RWPE2 (cell line): Measurements from ENCODE around the gene CCDC28A.

Source experiments
- ATAC-seq: fragments of 200-7000 bp; cut with Tn5 transposase; 3 replicates; pipeline ENCODE4 v1.9.1; 2021; ENCODE audit warnings: low read depth
- DNase-seq: peaks from one replicate; pipeline ENCODE4 v3.0.0-alpha.2; 2020; ENCODE audit warnings: low spot score
- H3K27ac ChIP-seq: fragments of 450-650 bp; 2 replicates; pipeline ENCODE4 v1.5.1; 2017; ENCODE audit warnings: mild to moderate bottlenecking; ENCODE audit not compliant: poor library complexity, severe bottlenecking
- H3K27me3 ChIP-seq: fragments of 250-450 bp; sonication (Bioruptor Pico); 2 replicates; pipeline ENCODE4 v1.5.1; 2021; ENCODE audit warnings: mild to moderate bottlenecking, moderate library complexity; ENCODE audit not compliant: insufficient read depth, poor library complexity, severe bottlenecking
- H3K36me3 ChIP-seq: fragments of 250-450 bp; sonication (Bioruptor Pico); 2 replicates; pipeline ENCODE4 v1.5.1; 2020; ENCODE audit warnings: low read depth, mild to moderate bottlenecking, moderate library complexity
- H3K4me1 ChIP-seq: fragments of 250-450 bp; sonication (Bioruptor Pico); 2 replicates; pipeline ENCODE4 v1.5.1; 2021; ENCODE audit warnings: mild to moderate bottlenecking, moderate library complexity; ENCODE audit not compliant: insufficient read depth, poor library complexity, severe bottlenecking
- H3K4me3 ChIP-seq: fragments of 250-450 bp; sonication (Bioruptor Pico); 2 replicates; pipeline ENCODE4 v1.5.1; 2021; ENCODE audit warnings: mild to moderate bottlenecking, moderate library complexity; ENCODE audit not compliant: severe bottlenecking
- H3K9me3 ChIP-seq: fragments of 250-450 bp; sonication (Bioruptor Pico); 2 replicates; pipeline ENCODE4 v1.5.1; 2021; ENCODE audit warnings: mild to moderate bottlenecking, moderate library complexity; ENCODE audit not compliant: severe bottlenecking
- TF ChIP-seq, protein P1 (sequence below): fragments of 450-650 bp; IDR thresholded peaks from one replicate; pipeline ENCODE4 v1.5.1; 2017; ENCODE audit warnings: mild to moderate bottlenecking, moderate library complexity; ENCODE audit not compliant: poor library complexity, severe bottlenecking

CCDC28A gene

DNA sequence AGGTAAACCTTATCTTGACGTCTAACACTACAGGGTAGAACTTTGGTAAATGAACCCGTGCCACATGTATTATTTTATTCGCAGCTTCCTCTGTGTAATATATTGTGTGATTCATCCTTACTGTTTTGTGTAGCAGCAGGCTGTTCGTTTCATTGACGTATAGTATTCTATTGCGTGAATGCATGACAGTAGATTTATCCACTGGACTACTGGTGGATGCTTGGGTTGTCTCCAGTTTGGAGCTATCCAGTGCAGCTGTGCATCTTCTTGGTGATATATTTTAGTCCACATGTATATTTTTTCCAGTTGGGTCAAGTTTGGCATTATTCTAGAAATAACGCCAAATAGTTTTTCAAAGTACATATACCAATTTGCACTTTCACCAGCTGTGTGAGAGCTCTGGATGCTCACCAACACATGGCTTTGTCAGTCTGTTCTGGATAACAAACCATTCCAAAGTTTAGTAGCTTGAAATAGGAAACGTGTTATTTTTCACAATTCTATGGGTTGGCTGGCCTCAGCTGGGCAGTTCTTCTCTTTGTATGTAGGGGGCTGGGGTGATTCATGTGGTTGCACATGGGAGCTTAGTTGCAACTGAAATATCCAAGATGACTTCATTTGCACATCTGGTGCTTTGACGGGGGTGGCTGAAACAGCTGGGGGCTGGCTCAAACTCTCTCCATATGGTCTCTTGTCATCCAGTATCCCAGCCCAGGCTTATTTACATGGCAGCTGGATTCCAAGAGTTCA is 31.6 kb downstream of the CCDC28A start:
- Histone ChIP-seq H3K27ac (no peak overlapping the region), H3K4me1 (no peaks in the 10 kb centered on the region), H3K36me3 (no peaks in the 10 kb centered on the region), H3K4me3 (no peak overlapping the region), H3K27me3 (no peaks in the 10 kb centered on the region), H3K9me3 (no peaks in the 10 kb centered on the region)
- ATAC-seq (no peak), DNase-seq (no peak)
- TF ChIP-seq, protein P1, sequence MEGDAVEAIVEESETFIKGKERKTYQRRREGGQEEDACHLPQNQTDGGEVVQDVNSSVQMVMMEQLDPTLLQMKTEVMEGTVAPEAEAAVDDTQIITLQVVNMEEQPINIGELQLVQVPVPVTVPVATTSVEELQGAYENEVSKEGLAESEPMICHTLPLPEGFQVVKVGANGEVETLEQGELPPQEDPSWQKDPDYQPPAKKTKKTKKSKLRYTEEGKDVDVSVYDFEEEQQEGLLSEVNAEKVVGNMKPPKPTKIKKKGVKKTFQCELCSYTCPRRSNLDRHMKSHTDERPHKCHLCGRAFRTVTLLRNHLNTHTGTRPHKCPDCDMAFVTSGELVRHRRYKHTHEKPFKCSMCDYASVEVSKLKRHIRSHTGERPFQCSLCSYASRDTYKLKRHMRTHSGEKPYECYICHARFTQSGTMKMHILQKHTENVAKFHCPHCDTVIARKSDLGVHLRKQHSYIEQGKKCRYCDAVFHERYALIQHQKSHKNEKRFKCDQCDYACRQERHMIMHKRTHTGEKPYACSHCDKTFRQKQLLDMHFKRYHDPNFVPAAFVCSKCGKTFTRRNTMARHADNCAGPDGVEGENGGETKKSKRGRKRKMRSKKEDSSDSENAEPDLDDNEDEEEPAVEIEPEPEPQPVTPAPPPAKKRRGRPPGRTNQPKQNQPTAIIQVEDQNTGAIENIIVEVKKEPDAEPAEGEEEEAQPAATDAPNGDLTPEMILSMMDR, result no peak

- Histone ChIP-seq H3K4me1 (no peaks in the 10 kb centered on the region), H3K4me3 (no peak overlapping the region), H3K27me3 (no peaks in the 10 kb centered on the region), H3K27ac (no peak overlapping the region), H3K36me3 (no peaks in the 10 kb centered on the region), H3K9me3 (no peaks in the 10 kb centered on the region)
- DNase-seq, result no peak
- no peak for ATAC-seq
- TF ChIP-seq, protein P1, result no peak
Observed at GRCh38 chr6:138806889-138807288, 33.3 kb downstream of the CCDC28A start.

GRCh38 chr6:138809677-138810076 is 36.1 kb downstream of the CCDC28A start:
- TF ChIP-seq, protein P1, result no peak
- H3K36me3 ChIP-seq, result no peaks in the 10 kb centered on the region
- H3K27me3 ChIP-seq, result no peaks in the 10 kb centered on the region
- ATAC-seq (no peak), DNase-seq (no peak)
- peaks cover 7% of the 10 kb centered on the region for H3K4me1 ChIP-seq
- no peak overlapping the region for H3K4me3 ChIP-seq
- no peak overlapping the region for H3K27ac ChIP-seq
- no peaks in the 10 kb centered on the region for H3K9me3 ChIP-seq

- Histone ChIP-seq H3K27me3 (no peaks in the 10 kb centered on the region), H3K9me3 (no peaks in the 10 kb centered on the region), H3K36me3 (no peaks in the 10 kb centered on the region), H3K27ac (no peak overlapping the region), H3K4me1 (peaks cover 13% of the 10 kb centered on the region), H3K4me3 (no peak overlapping the region)
- TF ChIP-seq, protein P1, result no peak
- ATAC-seq (no peak), DNase-seq (no peak)
Observed at GRCh38 chr6:138811866-138812265, 38.3 kb downstream of the CCDC28A start.

DNA sequence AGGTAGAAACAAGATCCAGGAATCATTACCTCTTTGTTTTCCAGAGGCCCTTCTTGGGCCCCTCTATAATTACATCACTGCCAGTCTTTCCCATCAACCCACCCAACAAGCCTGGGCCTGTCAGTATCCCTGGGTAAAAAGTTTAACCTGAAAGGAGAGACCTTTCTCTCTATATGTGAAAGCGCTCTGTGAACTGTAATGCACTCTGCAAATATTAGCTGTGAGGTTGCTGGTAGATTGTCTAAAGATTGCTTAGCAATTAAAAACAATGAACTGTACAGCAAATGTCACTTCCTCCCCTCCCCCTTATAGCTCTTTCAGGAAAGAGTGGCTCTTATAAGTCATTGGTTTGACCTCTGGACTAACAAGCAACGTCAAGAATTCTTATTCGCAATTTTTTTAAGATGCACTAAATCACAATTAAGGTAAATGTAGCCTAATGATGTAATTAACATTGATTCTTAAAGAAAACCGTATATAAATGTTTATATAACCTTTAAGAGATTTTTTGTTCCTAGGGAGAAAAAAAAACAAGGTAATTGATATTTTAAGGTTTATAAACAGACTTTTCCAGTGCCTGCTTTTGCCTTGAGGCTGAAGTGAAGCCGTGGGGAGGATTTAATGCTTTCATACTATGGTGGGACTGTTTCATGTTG is 40.7 kb downstream of the CCDC28A start:
- Histone ChIP-seq H3K9me3 (no peaks in the 10 kb centered on the region), H3K27ac (no peak overlapping the region), H3K36me3 (no peaks in the 10 kb centered on the region; the same call in 1 of the 2 replicates), H3K27me3 (no peaks in the 10 kb centered on the region), H3K4me1 (peaks cover 35% of the 10 kb centered on the region), H3K4me3 (no peak overlapping the region)
- TF ChIP-seq, protein P1, result no peak
- DNase-seq (no peak), ATAC-seq (no peak)
